Neural cell (in vitro differentiated cells): ENCODE results near the gene SULF2. TPM values are rescaled to one million over a fixed set of nuclear protein-coding genes. Genes with fewer than 3 reads are reported as not detected.

Experiments used
- H2AFZ ChIP-seq: fragments of 200-600, 300-800 bp; sonication (generic), shearing (Covaris generic); 2 replicates; pipeline ENCODE4 v1.6.0; 2014; ENCODE audit warnings: low read depth, mild to moderate bottlenecking, antibody characterized with exemption, low read length, moderate library complexity
- H3F3A ChIP-seq: fragments of 200-600 bp; shearing (Covaris generic); 2 replicates; pipeline ENCODE4 v1.6.1; 2016; ENCODE audit warnings: mild to moderate bottlenecking, moderate library complexity, mixed read lengths, antibody characterized with exemption, low read length; ENCODE audit not compliant: insufficient read depth, poor library complexity, severe bottlenecking
- H3K27ac ChIP-seq: fragments of 200-600, 300-800 bp; sonication (generic), shearing (Covaris generic); 2 replicates; pipeline ENCODE4 v1.5.1; 2014; ENCODE audit warnings: mild to moderate bottlenecking, low read length, moderate library complexity
- H3K27me3 ChIP-seq: fragments of 300-800, 200-600 bp; sonication (generic), shearing (Covaris generic); 2 replicates; pipeline ENCODE4 v1.6.0; 2014; ENCODE audit warnings: mild to moderate bottlenecking, low read depth, low read length, moderate library complexity; ENCODE audit not compliant: insufficient read depth
- H3K36me3 ChIP-seq: fragments of 300-800, 200-600 bp; sonication (generic), shearing (Covaris generic); 2 replicates; pipeline ENCODE4 v1.5.1; 2014; ENCODE audit warnings: mild to moderate bottlenecking, antibody characterized with exemption, low read length, moderate library complexity; ENCODE audit not compliant: insufficient read depth
- H3K4me2 ChIP-seq: fragments of 300-800, 200-600 bp; sonication (generic), shearing (Covaris generic); 2 replicates; pipeline ENCODE4 v1.6.0; 2014; ENCODE audit warnings: mild to moderate bottlenecking, low read length
- H3K4me3 ChIP-seq: fragments of 300-800, 200-600 bp; sonication (generic), shearing (Covaris generic); 2 replicates; pipeline ENCODE4 v1.5.1; 2014; ENCODE audit warnings: mild to moderate bottlenecking, low read length, moderate library complexity
- H3K79me2 ChIP-seq: fragments of 200-600 bp; shearing (Covaris generic); replicated peaks from 2 replicates; pipeline ENCODE4 v1.6.0; 2014; ENCODE audit warnings: mild to moderate bottlenecking, low read length, moderate library complexity; ENCODE audit not compliant: insufficient read depth
- H3K9ac ChIP-seq: fragments of 300-800, 200-600 bp; sonication (generic), shearing (Covaris generic); 2 replicates; pipeline ENCODE4 v1.6.1; 2016; ENCODE audit warnings: mild to moderate bottlenecking, low read length, mixed read lengths
- H3K9me2 ChIP-seq: fragments of 200-600 bp; shearing (Covaris generic); 2 replicates; pipeline ENCODE4 v1.6.1; 2016; ENCODE audit warnings: mild to moderate bottlenecking, low read length, mixed read lengths; ENCODE audit not compliant: insufficient read depth
- H3K9me3 ChIP-seq: fragments of 200-600, 300-800 bp; sonication (generic), shearing (Covaris generic); 2 replicates; pipeline ENCODE4 v1.6.1; 2016; ENCODE audit warnings: mild to moderate bottlenecking, mixed run types, low read length, moderate library complexity, mixed read lengths
- H4K20me1 ChIP-seq: fragments of 200-600 bp; shearing (Covaris generic); 2 replicates; pipeline ENCODE4 v1.6.1; 2016; ENCODE audit warnings: mild to moderate bottlenecking, mixed run types; ENCODE audit not compliant: insufficient read depth
- CTCF ChIP-seq: fragments of 450-650 bp; IDR thresholded peaks from 2 replicates; pipeline ENCODE4 v1.5.1; 2014; ENCODE audit warnings: antibody characterized with exemption, mild to moderate bottlenecking, moderate library complexity; ENCODE audit not compliant: poor library complexity, severe bottlenecking
- EP300 ChIP-seq: fragments of 450-650 bp; conservative IDR thresholded peaks from 2 replicates; pipeline ENCODE4 v1.6.1; 2014; ENCODE audit warnings: antibody characterized with exemption, mild to moderate bottlenecking, moderate library complexity; ENCODE audit not compliant: poor library complexity, severe bottlenecking
- EZH2 ChIP-seq: fragments of 200-600, 300-800 bp; shearing (Covaris generic), sonication (generic); IDR thresholded peaks from 2 replicates; pipeline ENCODE4 v1.6.1; 2014; ENCODE audit warnings: antibody characterized with exemption, low read length, borderline replicate concordance, mild to moderate bottlenecking; ENCODE audit not compliant: insufficient read depth, poor library complexity, severe bottlenecking
- MXI1 ChIP-seq: fragments of 450-650 bp; conservative IDR thresholded peaks from 2 replicates; pipeline ENCODE4 v1.6.1; 2014; ENCODE audit warnings: antibody characterized with exemption, mild to moderate bottlenecking; ENCODE audit not compliant: poor library complexity, severe bottlenecking
- POLR2AphosphoS5 ChIP-seq: IDR thresholded peaks from 2 replicates; pipeline ENCODE4 v1.6.1; 2012
- RAD21 ChIP-seq: fragments of 450-650 bp; conservative IDR thresholded peaks from 2 replicates; pipeline ENCODE4 v1.6.1; 2014; ENCODE audit warnings: antibody characterized with exemption, mild to moderate bottlenecking, moderate library complexity
- REST ChIP-seq: IDR thresholded peaks from 2 replicates; pipeline ENCODE4 v1.6.1; 2012; ENCODE audit warnings: borderline replicate concordance
- SMC3 ChIP-seq: fragments of 450-650 bp; conservative IDR thresholded peaks from 2 replicates; pipeline ENCODE4 v1.6.1; 2014; ENCODE audit warnings: antibody characterized with exemption, mild to moderate bottlenecking, moderate library complexity; ENCODE audit not compliant: poor library complexity
- TAF1 ChIP-seq: IDR thresholded peaks from 2 replicates; pipeline ENCODE4 v1.6.1; 2012; ENCODE audit warnings: low read depth
- polyA plus RNA-seq: library from polyadenylated mRNA; depleted of rRNA; stranded (reverse); fragments of >200 nt; gene quantifications from 2 replicates; pipeline ENCODE4 v1.2.3, GENCODE V29; 2014

Gene SULF2
- polyA plus RNA-seq, 1 donor from 2014 or later, result 30.0 TPM

GRCh38 chr20:47708140-47708807 is 77.0 kb downstream of the SULF2 start:
- Histone ChIP-seq H3K36me3 (no peaks in the 10 kb centered on the region), H3K9me3 (no peaks in the 10 kb centered on the region), H3K9ac (no peak overlapping the region), H3K4me3 (no peak overlapping the region), H3K9me2 (no peaks in the 10 kb centered on the region), H3K4me2 (no peak overlapping the region), H3K27me3 (no peaks in the 10 kb centered on the region), H4K20me1 (no peaks in the 10 kb centered on the region), H3K79me2 (no peaks in the 10 kb centered on the region), H3K27ac (no peak overlapping the region), H3F3A (no peaks in the 10 kb centered on the region), H2AFZ (no peak overlapping the region)
- TF ChIP-seq REST (no peak), EZH2 (no peak), SMC3 (no peak), EP300 (no peak), RAD21 (no peak), TAF1 (no peak), CTCF (no peak), POLR2AphosphoS5 (no peak), MXI1 (no peak)

GRCh38 chr20:47706345-47706744 is 78.9 kb downstream of the SULF2 start:
- Histone ChIP-seq H2AFZ (no peak overlapping the region), H3K9ac (no peak overlapping the region), H3K27ac (no peak overlapping the region), H3F3A (no peaks in the 10 kb centered on the region), H3K4me2 (no peak overlapping the region), H4K20me1 (no peaks in the 10 kb centered on the region), H3K9me3 (no peaks in the 10 kb centered on the region), H3K27me3 (no peaks in the 10 kb centered on the region), H3K79me2 (no peaks in the 10 kb centered on the region), H3K36me3 (no peaks in the 10 kb centered on the region), H3K9me2 (no peaks in the 10 kb centered on the region), H3K4me3 (no peak overlapping the region)
- no peak for TF ChIP-seq RAD21
- no peak for TF ChIP-seq CTCF
- no peak for TF ChIP-seq EP300
- TF ChIP-seq SMC3, result no peak
- no peak for TF ChIP-seq TAF1
- no peak for TF ChIP-seq POLR2AphosphoS5
- no peak for TF ChIP-seq EZH2
- no peak for TF ChIP-seq REST
- no peak for TF ChIP-seq MXI1
